ENCODE results near the gene ARSB.
"Not testable (repeated sequence)": the region's sequence is repeated elsewhere in the genome, so short reads cannot be mapped to it uniquely, and the experiment has no call there.

The ARSB gene

GRCh38 chr5:78929833-78930232 lies 55.3 kb downstream of the ARSB start:
- no peak for DNase-seq

- no peak for DNase-seq
These were observed 57.3 kb downstream of the ARSB start for GRCh38 chr5:78927657-78928282.

- DNase-seq, result no peak
These were observed 58.9 kb downstream of the ARSB start for GRCh38 chr5:78926252-78926651.

- DNase-seq, result no peak
These were observed 59.8 kb downstream of the ARSB start for GRCh38 chr5:78925129-78925876.

GRCh38 chr5:78923622-78923970 lies 61.5 kb downstream of the ARSB start:
- no peak for DNase-seq

GRCh38 chr5:78922879-78923621 lies 62.1 kb downstream of the ARSB start:
- DNase-seq, result no peak

GRCh38 chr5:78920604-78921003 lies 64.5 kb downstream of the ARSB start:
- no peak for DNase-seq

- no peak for DNase-seq
These were observed 65.3 kb downstream of the ARSB start for GRCh38 chr5:78919796-78920195.

GRCh38 chr5:78916044-78916443 lies 69.1 kb downstream of the ARSB start:
- DNase-seq, result no peak

GRCh38 chr5:78915170-78915569 lies 69.9 kb downstream of the ARSB start:
- no peak for DNase-seq

- DNase-seq, result no peak
These were observed 72.3 kb downstream of the ARSB start for GRCh38 chr5:78912811-78913210.

GRCh38 chr5:78912085-78912771 lies 72.9 kb downstream of the ARSB start:
- no peak for DNase-seq

GRCh38 chr5:78909224-78909983 lies 75.7 kb downstream of the ARSB start:
- DNase-seq, result not testable (repeated sequence)

- no peak for DNase-seq
These were observed 76.7 kb downstream of the ARSB start for GRCh38 chr5:78908173-78909061.

- no peak for DNase-seq
These were observed 77.7 kb downstream of the ARSB start for GRCh38 chr5:78907255-78907891.

GRCh38 chr5:78905084-78905938 lies 79.8 kb downstream of the ARSB start:
- no peak for DNase-seq

- no peak for DNase-seq
These were observed 81.2 kb downstream of the ARSB start for GRCh38 chr5:78903861-78904260.

- DNase-seq, result no peak
These were observed 81.8 kb downstream of the ARSB start for GRCh38 chr5:78903353-78903752.

GRCh38 chr5:78899922-78900362 lies 85.2 kb downstream of the ARSB start:
- DNase-seq, result peak in 1 of 2 donors; percentile 12

GRCh38 chr5:78896132-78896531 lies 89.0 kb downstream of the ARSB start:
- no peak for DNase-seq

Measured in stimulated activated CD4-positive, alpha-beta T cell treated with anti-CD3 and anti-CD28 coated beads, Interleukin-2, amount 100 ng/mL, for 24 hours (primary cell).